Gastrocnemius medialis (tissue), 4 donors: ENCODE results near the gene BBX. TPM values are rescaled to one million over a fixed set of nuclear protein-coding genes. Genes with fewer than 3 reads are reported as not detected.

ENCODE experiments used
- ATAC-seq, 2 donors: fragments of 150-250 bp; one replicate each; pipeline ENCODE4 v1.9.1; 2016
- DNase-seq, 2 donors: peaks; one replicate each; pipeline ENCODE4 v3.0.0-alpha.2; 2019
- H3K27ac ChIP-seq, 4 donors: fragments of 200-600 bp; sonication (generic); 1 replicate in 1 of 4; 2 replicates in 3 of 4; pipeline ENCODE4 v1.5.1; 2016 to 2018; ENCODE audit warnings: mild to moderate bottlenecking in 2 of 4, moderate library complexity in 1 of 4
- H3K27me3 ChIP-seq, 3 donors: fragments of 200-600 bp; sonication (generic) in 2 of 3; 1 replicate in 1 of 3; 2 replicates in 2 of 3; pipeline versions ENCODE4 v1.5.1 to v1.6.0; 2016 to 2019; ENCODE audit warnings: mild to moderate bottlenecking in 1 of 3, moderate library complexity in 1 of 3
- H3K36me3 ChIP-seq, 2 donors: fragments of 200-600 bp; sonication (generic) in 1 of 2; one replicate each; pipeline ENCODE4 v1.5.1; 2017 to 2018
- H3K4me1 ChIP-seq, 2 donors: fragments of 200-600 bp; sonication (generic) in 1 of 2; one replicate each; pipeline ENCODE4 v1.5.1; 2016 to 2017; ENCODE audit warnings: mild to moderate bottlenecking in 2 of 2
- H3K4me3 ChIP-seq, 4 donors: fragments of 200-600 bp; sonication (generic) in 3 of 4; 1 replicate in 1 of 4; 2 replicates in 3 of 4; pipeline ENCODE4 v1.5.1; 2016 to 2019; ENCODE audit warnings: mild to moderate bottlenecking in 2 of 4
- H3K9me3 ChIP-seq, 3 donors: fragments of 200-600 bp; sonication (generic) in 2 of 3; 1 replicate in 1 of 3; 2 replicates in 2 of 3; pipeline ENCODE4 v1.5.1; 2016 to 2019
- CTCF ChIP-seq, 5 experiments: fragments of 450-650 bp in 3 of 5; fragments of 200-600 bp in 2 of 5; sonication (generic) in 2 of 5; IDR thresholded peaks in 4 of 5; conservative IDR thresholded peaks in 1 of 5; 1 replicate in 4 of 5; 2 replicates in 1 of 5; pipeline ENCODE4 v1.5.1; 2016 to 2019; ENCODE audit warnings: antibody characterized with exemption in 5 of 5, mild to moderate bottlenecking in 3 of 5, moderate library complexity in 3 of 5
- POLR2A ChIP-seq, 2 donors: fragments of 450-650 bp; IDR thresholded peaks; one replicate each; pipeline ENCODE4 v1.6.1; 2017; ENCODE audit warnings: antibody characterized with exemption in 2 of 2, mild to moderate bottlenecking in 2 of 2, moderate library complexity in 2 of 2
- in situ Hi-C, 4 donors: fragments of 200-750 bp; cut with MboI; loops; one replicate each; pipeline versions ENCODE4 v1.15.0 to v1.8.0; 2017; ENCODE audit warnings: low sequenced_read_pairs in 4 of 4
- intact Hi-C: fragments of 100-400 bp; cut with DNase I; formaldehyde crosslinking; loops from one replicate; pipeline ENCODE4 v1.15.1; 2023; ENCODE audit warnings: low total_unique reads
- total RNA-seq, 4 donors: library from RNA; depleted of rRNA; stranded (reverse); fragments of >200 nt; gene quantifications; one replicate each; pipeline versions ENCODE4 v1.1.0 to v1.2.3, GENCODE V29; 2016

The BBX gene
- total RNA-seq, 4 donors from 2014 or later: 15.2 to 48.3 (median 20.1) TPM

GRCh38 chr3:107845380-107846278 is 322.9 kb downstream of the BBX start:
- no peak for ATAC-seq
- TF ChIP-seq CTCF (IDR thresholded peaks at IDR 0.05 in 4 of 5, conservative IDR thresholded peaks at IDR 0.05 in 1 of 5) (no peak), POLR2A (IDR thresholded peaks at IDR 0.05) (no peak)
- intact Hi-C loops (loop anchor here (5.0 to 10.0 kb wide), 2 partner anchors 183 to 611 kb away; no protein-coding TSS in a partner anchor), in situ Hi-C loops (no loop called here)
- H3K4me3 ChIP-seq: no peak overlapping the region
- H3K27ac ChIP-seq: no peak overlapping the region
- H3K4me1 ChIP-seq: no peaks in the 10 kb centered on the region
- H3K9me3 ChIP-seq: no peaks in the 10 kb centered on the region
- H3K27me3 ChIP-seq: no peaks in the 10 kb centered on the region
- no peak for DNase-seq
- H3K36me3 ChIP-seq: no peaks in the 10 kb centered on the region

- ATAC-seq: no peak
- Histone ChIP-seq H3K27me3 (no peaks in the 10 kb centered on the region), H3K27ac (no peak overlapping the region), H3K36me3 (no peaks in the 10 kb centered on the region), H3K4me1 (no peaks in the 10 kb centered on the region), H3K9me3 (no peaks in the 10 kb centered on the region), H3K4me3 (no peak overlapping the region)
- DNase-seq: peak in 1 of 2 donors; percentile 20
- TF ChIP-seq CTCF (IDR thresholded peaks at IDR 0.05 in 4 of 5, conservative IDR thresholded peaks at IDR 0.05 in 1 of 5) (peak in 3 of 5 experiments; percentile 22 to 41 (median 29)), POLR2A (IDR thresholded peaks at IDR 0.05) (no peak)
- in situ Hi-C loops: no loop called here
- intact Hi-C loops: loop anchor here (5.0 to 10.0 kb wide), 2 partner anchors 184 to 612 kb away; no protein-coding TSS in a partner anchor
Measured at GRCh38 chr3:107846279-107846852, 323.6 kb downstream of the BBX start.

GRCh38 chr3:107847791-107848190 is 325.0 kb downstream of the BBX start:
- no peak for DNase-seq
- Histone ChIP-seq H3K4me1 (no peaks in the 10 kb centered on the region), H3K36me3 (no peaks in the 10 kb centered on the region), H3K4me3 (no peak overlapping the region), H3K27ac (no peak overlapping the region), H3K9me3 (no peaks in the 10 kb centered on the region), H3K27me3 (no peaks in the 10 kb centered on the region)
- intact Hi-C loops: loop anchor here (5.0 to 10.0 kb wide), 2 partner anchors 185 to 613 kb away; no protein-coding TSS in a partner anchor
- no peak for TF ChIP-seq POLR2A (IDR thresholded peaks at IDR 0.05)
- no peak for ATAC-seq
- in situ Hi-C loops: no loop called here

DNA sequence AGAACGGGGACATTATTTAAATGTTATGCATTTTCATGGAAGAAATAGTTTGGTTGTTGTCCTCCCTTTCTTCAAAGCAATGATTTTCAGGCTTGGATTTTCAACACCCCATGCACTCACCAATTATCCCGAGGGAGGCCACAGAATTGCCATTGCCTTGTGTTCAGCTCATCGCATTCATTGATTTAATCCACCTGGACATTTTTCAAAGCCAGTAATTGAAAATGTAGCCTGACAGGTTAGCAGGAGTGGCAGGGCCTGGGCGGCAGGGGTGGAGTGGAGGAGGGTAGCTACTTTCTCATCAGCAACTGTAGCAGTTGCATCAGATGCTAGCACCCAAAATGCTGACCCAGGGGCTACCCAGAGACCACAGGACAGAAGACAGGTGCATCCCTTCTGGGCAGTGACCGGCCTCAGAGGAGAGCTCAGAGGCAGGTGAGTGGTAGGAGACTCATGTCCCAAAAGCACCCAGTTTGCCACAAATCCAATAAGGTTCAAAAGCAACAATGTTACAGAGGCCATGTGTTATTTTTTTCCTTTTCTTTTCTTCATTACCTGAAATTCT is 325.7 kb downstream of the BBX start:
- Histone ChIP-seq H3K4me3 (no peak overlapping the region), H3K27me3 (no peaks in the 10 kb centered on the region), H3K36me3 (no peaks in the 10 kb centered on the region), H3K4me1 (no peaks in the 10 kb centered on the region), H3K27ac (no peak overlapping the region), H3K9me3 (no peaks in the 10 kb centered on the region)
- intact Hi-C loops: loop anchor here (5.0 to 10.0 kb wide), 2 partner anchors 186 to 614 kb away; no protein-coding TSS in a partner anchor
- ATAC-seq (no peak), DNase-seq (no peak)
- in situ Hi-C loops: no loop called here
- TF ChIP-seq CTCF (IDR thresholded peaks at IDR 0.05 in 4 of 5, conservative IDR thresholded peaks at IDR 0.05 in 1 of 5) (no peak), POLR2A (IDR thresholded peaks at IDR 0.05) (no peak)

GRCh38 chr3:107850681-107851080 is 327.9 kb downstream of the BBX start:
- Histone ChIP-seq H3K27me3 (no peaks in the 10 kb centered on the region), H3K27ac (no peak overlapping the region), H3K9me3 (no peaks in the 10 kb centered on the region), H3K4me1 (no peaks in the 10 kb centered on the region), H3K36me3 (no peaks in the 10 kb centered on the region), H3K4me3 (no peak overlapping the region)
- no peak for TF ChIP-seq CTCF (IDR thresholded peaks at IDR 0.05 in 4 of 5, conservative IDR thresholded peaks at IDR 0.05 in 1 of 5)
- TF ChIP-seq POLR2A (IDR thresholded peaks at IDR 0.05): no peak
- in situ Hi-C loops: no loop called here
- intact Hi-C loops: no loop called here
- no peak for DNase-seq
- no peak for ATAC-seq
